Lower leg skin (tissue), 4 donors: ENCODE measurements around the gene ANKRD33B. TPM values are rescaled to one million over a fixed set of nuclear protein-coding genes. Genes with fewer than 3 reads are reported as not detected.

Source experiments
- DNase-seq, 2 donors: peaks; one replicate each; pipeline ENCODE4 v3.0.0-alpha.2; 2019; ENCODE audit warnings: low spot score in 2 of 2
- H3K4me3 ChIP-seq: fragments of 200-600 bp; sonication (generic); 2 replicates; pipeline ENCODE4 v1.5.1; 2017; ENCODE audit warnings: mild to moderate bottlenecking, low read depth; ENCODE audit not compliant: poor library complexity, severe bottlenecking
- CTCF ChIP-seq, 3 donors: fragments of 450-650 bp; IDR thresholded peaks; one replicate each; pipeline ENCODE4 v1.5.1; 2016; ENCODE audit warnings: antibody characterized with exemption in 3 of 3, mild to moderate bottlenecking in 3 of 3, moderate library complexity in 2 of 3
- POLR2A ChIP-seq, 2 donors: fragments of 450-650 bp; IDR thresholded peaks; one replicate each; pipeline ENCODE4 v1.6.1; 2016 to 2017; ENCODE audit warnings: antibody characterized with exemption in 2 of 2, mild to moderate bottlenecking in 1 of 2, moderate library complexity in 1 of 2
- WGBS, 2 donors: methylation state at CpG; one replicate each; pipeline ENCODE4 v1.1.5; 2018; 5-methylcytosine and 5-hydroxymethylcytosine counted together
- intact Hi-C: fragments of 100-400 bp; cut with DNase I; formaldehyde crosslinking; loops from one replicate; pipeline ENCODE4 v1.15.0; 2023; ENCODE audit warnings: low total_unique reads
- total RNA-seq, 4 donors: library from RNA; depleted of rRNA; stranded (reverse); fragments of >200 nt; gene quantifications; one replicate each; pipeline ENCODE4 v1.1.0, GENCODE V29; 2016

The ANKRD33B gene
- total RNA-seq, 4 donors from 2014 or later = 12.6 to 35.4 (median 17.6) TPM

GRCh38 chr5:10538789-10539686 lies 24.8 kb upstream of the ANKRD33B start:
- TF ChIP-seq POLR2A (IDR thresholded peaks at IDR 0.05) (no peak), CTCF (IDR thresholded peaks at IDR 0.05) (no peak)
- H3K4me3 ChIP-seq = no peak overlapping the region
- WGBS, 2 donors = 46 to 53% methylated on average over 19 of the region's 19 CpGs
- DNase-seq = no peak
- intact Hi-C loops = no loop called here

- no peak overlapping the region for H3K4me3 ChIP-seq
- TF ChIP-seq POLR2A (IDR thresholded peaks at IDR 0.05) = no peak
- DNase-seq = no peak
- intact Hi-C loops = no loop called here
- WGBS, 2 donors = 73 to 76% methylated on average over 3 of the region's 3 CpGs
Observed at GRCh38 chr5:10539687-10539998, 24.2 kb upstream of the ANKRD33B start.

GRCh38 chr5:10540036-10540544 lies 23.8 kb upstream of the ANKRD33B start:
- no peak for TF ChIP-seq POLR2A (IDR thresholded peaks at IDR 0.05)
- TF ChIP-seq CTCF (IDR thresholded peaks at IDR 0.05) = no peak
- 79 to 88% methylated on average over 11 of the region's 11 CpGs for WGBS, 2 donors
- no peak overlapping the region for H3K4me3 ChIP-seq
- DNase-seq = no peak
- intact Hi-C loops = no loop called here

GRCh38 chr5:10540951-10541646 lies 22.8 kb upstream of the ANKRD33B start:
- 87 to 90% methylated on average over 13 of the region's 13 CpGs for WGBS, 2 donors
- intact Hi-C loops = no loop called here
- no peak for TF ChIP-seq POLR2A (IDR thresholded peaks at IDR 0.05)
- TF ChIP-seq CTCF (IDR thresholded peaks at IDR 0.05) = no peak
- DNase-seq = no peak
- no peak overlapping the region for H3K4me3 ChIP-seq

- intact Hi-C loops = no loop called here
- 40 to 47% methylated on average over 2 of the region's 2 CpGs for WGBS, 2 donors
- H3K4me3 ChIP-seq = no peak overlapping the region
- DNase-seq = no peak
- TF ChIP-seq CTCF (IDR thresholded peaks at IDR 0.05) = no peak
- no peak for TF ChIP-seq POLR2A (IDR thresholded peaks at IDR 0.05)
Observed at GRCh38 chr5:10542055-10542550, 21.8 kb upstream of the ANKRD33B start.

GRCh38 chr5:10543585-10544040 lies 20.3 kb upstream of the ANKRD33B start:
- no peak for DNase-seq
- intact Hi-C loops = no loop called here
- H3K4me3 ChIP-seq = no peak overlapping the region
- WGBS, 2 donors = 73 to 78% methylated on average over 7 of the region's 7 CpGs
- no peak for TF ChIP-seq POLR2A (IDR thresholded peaks at IDR 0.05)
- TF ChIP-seq CTCF (IDR thresholded peaks at IDR 0.05) = no peak
